Ectodermal cell (in vitro differentiated cells): ENCODE measurements around the gene CCDC85C.
A peak's percentile ranks its signal among the peaks of the same experiment; 100 is the strongest.

Experiments used
- H3K27ac ChIP-seq: 2 replicates; pipeline ENCODE4 v1.7.0; 2013; ENCODE audit warnings: mild to moderate bottlenecking, low read depth, low read length; ENCODE audit not compliant: insufficient read depth, poor library complexity, severe bottlenecking
- H3K27me3 ChIP-seq: 2 replicates; pipeline ENCODE4 v1.7.0; 2013; ENCODE audit warnings: mild to moderate bottlenecking, low read length; ENCODE audit not compliant: insufficient read depth, control insufficient read depth, poor library complexity, severe bottlenecking
- H3K36me3 ChIP-seq: one replicate; pipeline ENCODE4 v1.7.0; 2013; ENCODE audit warnings: low read length; ENCODE audit not compliant: control insufficient read depth, insufficient read depth
- H3K4me1 ChIP-seq: one replicate; pipeline ENCODE4 v1.7.0; 2013; ENCODE audit warnings: low read length; ENCODE audit not compliant: control insufficient read depth, insufficient read depth
- H3K4me3 ChIP-seq: 2 replicates; pipeline ENCODE4 v1.7.0; 2013; ENCODE audit warnings: low read depth, low read length, control low read depth; ENCODE audit not compliant: insufficient read depth
- H3K9me3 ChIP-seq: 2 replicates; pipeline ENCODE4 v1.7.0; 2013; ENCODE audit warnings: mild to moderate bottlenecking, low read length, moderate library complexity; ENCODE audit not compliant: control insufficient read depth
- WGBS, 2 experiments: methylation state at CpG; one replicate each; pipeline ENCODE4 v1.1.7; 2013; ENCODE audit warnings: missing lambda C conversion rate in 2 of 2; 5-methylcytosine and 5-hydroxymethylcytosine counted together

CCDC85C gene

GRCh38 chr14:99606359-99606758 is 2.4 kb upstream of the CCDC85C start:
- Histone ChIP-seq H3K36me3 (no peaks in the 10 kb centered on the region), H3K9me3 (no peaks in the 10 kb centered on the region), H3K4me1 (peaks cover 22% of the 10 kb centered on the region), H3K27ac (no peak overlapping the region), H3K27me3 (peaks cover 12% of the 10 kb centered on the region), H3K4me3 (no peak overlapping the region)
- WGBS, 2 experiments = 49 to 59% methylated on average over 6 to 7 of the region's 7 CpGs

GRCh38 chr14:99605299-99605961 is 1.4 kb upstream of the CCDC85C start:
- peaks cover 29% of the 10 kb centered on the region for H3K4me1 ChIP-seq
- H3K27me3 ChIP-seq = peaks cover 12% of the 10 kb centered on the region
- peak overlapping the region; percentile 81 for H3K4me3 ChIP-seq
- H3K36me3 ChIP-seq = no peaks in the 10 kb centered on the region
- 2 to 3% methylated on average over 38 of the region's 38 CpGs for WGBS, 2 experiments
- no peaks in the 10 kb centered on the region for H3K9me3 ChIP-seq
- no peak overlapping the region for H3K27ac ChIP-seq

- no peaks in the 10 kb centered on the region for H3K36me3 ChIP-seq
- H3K9me3 ChIP-seq = no peaks in the 10 kb centered on the region
- H3K27me3 ChIP-seq = peaks cover 12% of the 10 kb centered on the region
- H3K4me3 ChIP-seq = peak overlapping the region; percentile 81
- 0 to 1% methylated on average over 50 of the region's 50 CpGs for WGBS, 2 experiments
- peaks cover 29% of the 10 kb centered on the region for H3K4me1 ChIP-seq
- H3K27ac ChIP-seq = peak overlapping the region; percentile 96
Observed at GRCh38 chr14:99604766-99605298, 825 bp upstream of the CCDC85C start.

GRCh38 chr14:99604278-99604765 is 315 bp upstream of the CCDC85C start:
- H3K27me3 ChIP-seq = peaks cover 12% of the 10 kb centered on the region
- H3K27ac ChIP-seq = peak overlapping the region; percentile 96
- no peaks in the 10 kb centered on the region for H3K9me3 ChIP-seq
- peaks cover 32% of the 10 kb centered on the region for H3K4me1 ChIP-seq
- H3K4me3 ChIP-seq = peak overlapping the region; percentile 81
- H3K36me3 ChIP-seq = no peaks in the 10 kb centered on the region
- WGBS, 2 experiments = 0 to 1% methylated on average over 65 of the region's 65 CpGs

GRCh38 chr14:99602788-99603415 is 1.1 kb downstream of the CCDC85C start:
- no peak overlapping the region for H3K27ac ChIP-seq
- peak overlapping the region; percentile 55 for H3K4me3 ChIP-seq
- H3K27me3 ChIP-seq = peaks cover 12% of the 10 kb centered on the region
- no peaks in the 10 kb centered on the region for H3K9me3 ChIP-seq
- H3K36me3 ChIP-seq = no peaks in the 10 kb centered on the region
- WGBS, 2 experiments = 2 to 3% methylated on average over 53 of the region's 53 CpGs
- peaks cover 44% of the 10 kb centered on the region for H3K4me1 ChIP-seq

GRCh38 chr14:99602054-99602787 is 1.8 kb downstream of the CCDC85C start:
- Histone ChIP-seq H3K36me3 (no peaks in the 10 kb centered on the region), H3K27me3 (peaks cover 12% of the 10 kb centered on the region), H3K27ac (no peak overlapping the region), H3K4me3 (peak overlapping the region; percentile 55), H3K4me1 (peaks cover 44% of the 10 kb centered on the region), H3K9me3 (no peaks in the 10 kb centered on the region)
- 25 to 26% methylated on average over 18 of the region's 18 CpGs for WGBS, 2 experiments

GRCh38 chr14:99601361-99601831 is 2.6 kb downstream of the CCDC85C start:
- H3K27ac ChIP-seq = no peak overlapping the region
- H3K36me3 ChIP-seq = no peaks in the 10 kb centered on the region
- H3K4me1 ChIP-seq = peaks cover 40% of the 10 kb centered on the region
- peaks cover 12% of the 10 kb centered on the region for H3K27me3 ChIP-seq
- H3K4me3 ChIP-seq = peak overlapping the region; percentile 55
- 62 to 68% methylated on average over 7 to 8 of the region's 8 CpGs for WGBS, 2 experiments
- no peaks in the 10 kb centered on the region for H3K9me3 ChIP-seq

- Histone ChIP-seq H3K36me3 (no peaks in the 10 kb centered on the region), H3K4me1 (peaks cover 32% of the 10 kb centered on the region), H3K4me3 (no peak overlapping the region), H3K27me3 (peaks cover 12% of the 10 kb centered on the region), H3K9me3 (no peaks in the 10 kb centered on the region), H3K27ac (no peak overlapping the region)
- 94% methylated on average over 3 of the region's 3 CpGs for WGBS, 2 experiments
Observed at GRCh38 chr14:99600232-99600888, 3.6 kb downstream of the CCDC85C start.

GRCh38 chr14:99599393-99599792 is 4.6 kb downstream of the CCDC85C start:
- WGBS, 2 experiments = 86 to 88% methylated on average over 6 of the region's 6 CpGs
- no peak overlapping the region for H3K27ac ChIP-seq
- no peaks in the 10 kb centered on the region for H3K36me3 ChIP-seq
- H3K4me1 ChIP-seq = peaks cover 32% of the 10 kb centered on the region
- peaks cover 12% of the 10 kb centered on the region for H3K27me3 ChIP-seq
- H3K9me3 ChIP-seq = no peaks in the 10 kb centered on the region
- H3K4me3 ChIP-seq = no peak overlapping the region
